ENCODE results near the gene MED6. TPM values are rescaled to one million over a fixed set of nuclear protein-coding genes. Genes with fewer than 3 reads are reported as not detected.

Gene MED6
- total and polyA plus RNA-seq, 9 of the 15 experiments (the other 6 are each of a cell fraction or from before 2014, with no cell fraction given) = 16.9 to 52.0 (median 30.4) TPM

DNA sequence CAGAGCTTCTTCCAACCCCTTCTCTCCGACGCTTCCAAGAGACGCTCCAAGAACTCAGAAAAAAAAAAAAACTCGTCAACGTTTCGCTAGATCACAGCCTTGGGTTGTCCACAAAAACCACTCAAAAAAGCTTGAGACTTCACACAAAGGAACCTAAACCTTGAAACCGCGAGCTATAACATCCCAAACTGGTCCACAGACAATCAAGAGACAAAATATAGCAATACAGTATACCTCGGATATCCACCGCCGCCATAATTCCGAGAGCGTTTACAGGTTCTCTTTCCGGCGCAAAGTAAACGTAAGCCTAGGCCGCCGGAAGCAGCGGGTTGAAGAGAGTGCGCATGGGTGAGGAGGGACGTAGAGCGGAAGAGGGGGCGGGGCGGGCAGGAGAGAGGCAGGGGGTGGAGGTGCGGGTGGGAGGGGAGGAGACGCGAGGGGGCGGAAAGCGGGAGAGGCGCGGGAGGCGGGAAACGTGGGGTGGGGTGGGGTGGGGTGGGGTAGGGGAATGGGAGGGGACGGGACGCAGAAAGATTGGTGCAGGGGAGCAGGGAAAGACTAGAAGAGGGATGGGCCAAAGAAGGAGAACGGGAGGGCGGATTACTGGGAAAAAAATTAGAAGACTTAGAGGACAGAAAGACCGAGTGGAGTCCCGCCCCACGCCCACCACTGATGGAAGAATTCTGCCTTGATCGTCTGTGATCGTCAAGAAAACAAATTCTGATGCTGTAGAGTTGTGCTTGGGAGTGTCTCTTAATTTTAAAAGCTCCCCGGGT, at the start of gene MED6 (continued):
- TF ChIP-seq ZNF75A (CRISPR knock-in tag; IDR thresholded peaks at IDR 0.05) (no peak), ZNF311 (CRISPR knock-in tag; IDR thresholded peaks at IDR 0.05) (no peak), MEF2D (tag; conservative IDR thresholded peaks at IDR 0.05; ENCODE audit: low read depth) (no peak), MYNN (IDR thresholded peaks at IDR 0.05) (no peak), MYNN (CRISPR knock-in tag; IDR thresholded peaks at IDR 0.05) (no peak), ETS2 (tag; IDR thresholded peaks at IDR 0.05; ENCODE audit: borderline replicate concordance, poor library complexity, severe bottlenecking) (no peak), BACH1 (tag; IDR thresholded peaks at IDR 0.05) (no peak)
- TF ChIP-seq, protein P1, sequence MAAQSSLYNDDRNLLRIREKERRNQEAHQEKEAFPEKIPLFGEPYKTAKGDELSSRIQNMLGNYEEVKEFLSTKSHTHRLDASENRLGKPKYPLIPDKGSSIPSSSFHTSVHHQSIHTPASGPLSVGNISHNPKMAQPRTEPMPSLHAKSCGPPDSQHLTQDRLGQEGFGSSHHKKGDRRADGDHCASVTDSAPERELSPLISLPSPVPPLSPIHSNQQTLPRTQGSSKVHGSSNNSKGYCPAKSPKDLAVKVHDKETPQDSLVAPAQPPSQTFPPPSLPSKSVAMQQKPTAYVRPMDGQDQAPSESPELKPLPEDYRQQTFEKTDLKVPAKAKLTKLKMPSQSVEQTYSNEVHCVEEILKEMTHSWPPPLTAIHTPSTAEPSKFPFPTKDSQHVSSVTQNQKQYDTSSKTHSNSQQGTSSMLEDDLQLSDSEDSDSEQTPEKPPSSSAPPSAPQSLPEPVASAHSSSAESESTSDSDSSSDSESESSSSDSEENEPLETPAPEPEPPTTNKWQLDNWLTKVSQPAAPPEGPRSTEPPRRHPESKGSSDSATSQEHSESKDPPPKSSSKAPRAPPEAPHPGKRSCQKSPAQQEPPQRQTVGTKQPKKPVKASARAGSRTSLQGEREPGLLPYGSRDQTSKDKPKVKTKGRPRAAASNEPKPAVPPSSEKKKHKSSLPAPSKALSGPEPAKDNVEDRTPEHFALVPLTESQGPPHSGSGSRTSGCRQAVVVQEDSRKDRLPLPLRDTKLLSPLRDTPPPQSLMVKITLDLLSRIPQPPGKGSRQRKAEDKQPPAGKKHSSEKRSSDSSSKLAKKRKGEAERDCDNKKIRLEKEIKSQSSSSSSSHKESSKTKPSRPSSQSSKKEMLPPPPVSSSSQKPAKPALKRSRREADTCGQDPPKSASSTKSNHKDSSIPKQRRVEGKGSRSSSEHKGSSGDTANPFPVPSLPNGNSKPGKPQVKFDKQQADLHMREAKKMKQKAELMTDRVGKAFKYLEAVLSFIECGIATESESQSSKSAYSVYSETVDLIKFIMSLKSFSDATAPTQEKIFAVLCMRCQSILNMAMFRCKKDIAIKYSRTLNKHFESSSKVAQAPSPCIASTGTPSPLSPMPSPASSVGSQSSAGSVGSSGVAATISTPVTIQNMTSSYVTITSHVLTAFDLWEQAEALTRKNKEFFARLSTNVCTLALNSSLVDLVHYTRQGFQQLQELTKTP (IDR thresholded peaks at IDR 0.05; ENCODE audit: low read depth in 1 of 2, partially characterized antibody in 2 of 2) = peak in 1 of 2 experiments; percentile 60
- TF ChIP-seq, protein P2, sequence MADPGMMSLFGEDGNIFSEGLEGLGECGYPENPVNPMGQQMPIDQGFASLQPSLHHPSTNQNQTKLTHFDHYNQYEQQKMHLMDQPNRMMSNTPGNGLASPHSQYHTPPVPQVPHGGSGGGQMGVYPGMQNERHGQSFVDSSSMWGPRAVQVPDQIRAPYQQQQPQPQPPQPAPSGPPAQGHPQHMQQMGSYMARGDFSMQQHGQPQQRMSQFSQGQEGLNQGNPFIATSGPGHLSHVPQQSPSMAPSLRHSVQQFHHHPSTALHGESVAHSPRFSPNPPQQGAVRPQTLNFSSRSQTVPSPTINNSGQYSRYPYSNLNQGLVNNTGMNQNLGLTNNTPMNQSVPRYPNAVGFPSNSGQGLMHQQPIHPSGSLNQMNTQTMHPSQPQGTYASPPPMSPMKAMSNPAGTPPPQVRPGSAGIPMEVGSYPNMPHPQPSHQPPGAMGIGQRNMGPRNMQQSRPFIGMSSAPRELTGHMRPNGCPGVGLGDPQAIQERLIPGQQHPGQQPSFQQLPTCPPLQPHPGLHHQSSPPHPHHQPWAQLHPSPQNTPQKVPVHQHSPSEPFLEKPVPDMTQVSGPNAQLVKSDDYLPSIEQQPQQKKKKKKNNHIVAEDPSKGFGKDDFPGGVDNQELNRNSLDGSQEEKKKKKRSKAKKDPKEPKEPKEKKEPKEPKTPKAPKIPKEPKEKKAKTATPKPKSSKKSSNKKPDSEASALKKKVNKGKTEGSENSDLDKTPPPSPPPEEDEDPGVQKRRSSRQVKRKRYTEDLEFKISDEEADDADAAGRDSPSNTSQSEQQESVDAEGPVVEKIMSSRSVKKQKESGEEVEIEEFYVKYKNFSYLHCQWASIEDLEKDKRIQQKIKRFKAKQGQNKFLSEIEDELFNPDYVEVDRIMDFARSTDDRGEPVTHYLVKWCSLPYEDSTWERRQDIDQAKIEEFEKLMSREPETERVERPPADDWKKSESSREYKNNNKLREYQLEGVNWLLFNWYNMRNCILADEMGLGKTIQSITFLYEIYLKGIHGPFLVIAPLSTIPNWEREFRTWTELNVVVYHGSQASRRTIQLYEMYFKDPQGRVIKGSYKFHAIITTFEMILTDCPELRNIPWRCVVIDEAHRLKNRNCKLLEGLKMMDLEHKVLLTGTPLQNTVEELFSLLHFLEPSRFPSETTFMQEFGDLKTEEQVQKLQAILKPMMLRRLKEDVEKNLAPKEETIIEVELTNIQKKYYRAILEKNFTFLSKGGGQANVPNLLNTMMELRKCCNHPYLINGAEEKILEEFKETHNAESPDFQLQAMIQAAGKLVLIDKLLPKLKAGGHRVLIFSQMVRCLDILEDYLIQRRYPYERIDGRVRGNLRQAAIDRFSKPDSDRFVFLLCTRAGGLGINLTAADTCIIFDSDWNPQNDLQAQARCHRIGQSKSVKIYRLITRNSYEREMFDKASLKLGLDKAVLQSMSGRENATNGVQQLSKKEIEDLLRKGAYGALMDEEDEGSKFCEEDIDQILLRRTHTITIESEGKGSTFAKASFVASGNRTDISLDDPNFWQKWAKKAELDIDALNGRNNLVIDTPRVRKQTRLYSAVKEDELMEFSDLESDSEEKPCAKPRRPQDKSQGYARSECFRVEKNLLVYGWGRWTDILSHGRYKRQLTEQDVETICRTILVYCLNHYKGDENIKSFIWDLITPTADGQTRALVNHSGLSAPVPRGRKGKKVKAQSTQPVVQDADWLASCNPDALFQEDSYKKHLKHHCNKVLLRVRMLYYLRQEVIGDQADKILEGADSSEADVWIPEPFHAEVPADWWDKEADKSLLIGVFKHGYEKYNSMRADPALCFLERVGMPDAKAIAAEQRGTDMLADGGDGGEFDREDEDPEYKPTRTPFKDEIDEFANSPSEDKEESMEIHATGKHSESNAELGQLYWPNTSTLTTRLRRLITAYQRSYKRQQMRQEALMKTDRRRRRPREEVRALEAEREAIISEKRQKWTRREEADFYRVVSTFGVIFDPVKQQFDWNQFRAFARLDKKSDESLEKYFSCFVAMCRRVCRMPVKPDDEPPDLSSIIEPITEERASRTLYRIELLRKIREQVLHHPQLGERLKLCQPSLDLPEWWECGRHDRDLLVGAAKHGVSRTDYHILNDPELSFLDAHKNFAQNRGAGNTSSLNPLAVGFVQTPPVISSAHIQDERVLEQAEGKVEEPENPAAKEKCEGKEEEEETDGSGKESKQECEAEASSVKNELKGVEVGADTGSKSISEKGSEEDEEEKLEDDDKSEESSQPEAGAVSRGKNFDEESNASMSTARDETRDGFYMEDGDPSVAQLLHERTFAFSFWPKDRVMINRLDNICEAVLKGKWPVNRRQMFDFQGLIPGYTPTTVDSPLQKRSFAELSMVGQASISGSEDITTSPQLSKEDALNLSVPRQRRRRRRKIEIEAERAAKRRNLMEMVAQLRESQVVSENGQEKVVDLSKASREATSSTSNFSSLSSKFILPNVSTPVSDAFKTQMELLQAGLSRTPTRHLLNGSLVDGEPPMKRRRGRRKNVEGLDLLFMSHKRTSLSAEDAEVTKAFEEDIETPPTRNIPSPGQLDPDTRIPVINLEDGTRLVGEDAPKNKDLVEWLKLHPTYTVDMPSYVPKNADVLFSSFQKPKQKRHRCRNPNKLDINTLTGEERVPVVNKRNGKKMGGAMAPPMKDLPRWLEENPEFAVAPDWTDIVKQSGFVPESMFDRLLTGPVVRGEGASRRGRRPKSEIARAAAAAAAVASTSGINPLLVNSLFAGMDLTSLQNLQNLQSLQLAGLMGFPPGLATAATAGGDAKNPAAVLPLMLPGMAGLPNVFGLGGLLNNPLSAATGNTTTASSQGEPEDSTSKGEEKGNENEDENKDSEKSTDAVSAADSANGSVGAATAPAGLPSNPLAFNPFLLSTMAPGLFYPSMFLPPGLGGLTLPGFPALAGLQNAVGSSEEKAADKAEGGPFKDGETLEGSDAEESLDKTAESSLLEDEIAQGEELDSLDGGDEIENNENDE (IDR thresholded peaks at IDR 0.05; ENCODE audit: low read depth, low read length) = no peak
- TF ChIP-seq, protein P3, sequence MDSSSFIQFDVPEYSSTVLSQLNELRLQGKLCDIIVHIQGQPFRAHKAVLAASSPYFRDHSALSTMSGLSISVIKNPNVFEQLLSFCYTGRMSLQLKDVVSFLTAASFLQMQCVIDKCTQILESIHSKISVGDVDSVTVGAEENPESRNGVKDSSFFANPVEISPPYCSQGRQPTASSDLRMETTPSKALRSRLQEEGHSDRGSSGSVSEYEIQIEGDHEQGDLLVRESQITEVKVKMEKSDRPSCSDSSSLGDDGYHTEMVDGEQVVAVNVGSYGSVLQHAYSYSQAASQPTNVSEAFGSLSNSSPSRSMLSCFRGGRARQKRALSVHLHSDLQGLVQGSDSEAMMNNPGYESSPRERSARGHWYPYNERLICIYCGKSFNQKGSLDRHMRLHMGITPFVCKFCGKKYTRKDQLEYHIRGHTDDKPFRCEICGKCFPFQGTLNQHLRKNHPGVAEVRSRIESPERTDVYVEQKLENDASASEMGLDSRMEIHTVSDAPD (CRISPR knock-in tag; IDR thresholded peaks at IDR 0.05) = no peak

All from K562 (cell line).